Ishikawa (cell line): ENCODE data around the gene HOXA6.

Experiments used
- CEBPB ChIP-seq: IDR thresholded peaks from 2 replicates; pipeline ENCODE4 v1.6.1; 2012
- CREB1 ChIP-seq: IDR thresholded peaks from 2 replicates; pipeline ENCODE4 v1.6.1; 2012; ENCODE audit warnings: low read depth
- EGR1 ChIP-seq: IDR thresholded peaks from 2 replicates; pipeline ENCODE4 v1.6.1; 2012
- EP300 ChIP-seq: IDR thresholded peaks from 2 replicates; pipeline ENCODE4 v1.6.1; 2012; ENCODE audit warnings: borderline replicate concordance
- FOXM1 ChIP-seq: IDR thresholded peaks from 2 replicates; pipeline ENCODE4 v1.6.1; 2012; ENCODE audit warnings: low read depth, borderline replicate concordance
- MAX ChIP-seq: IDR thresholded peaks from 2 replicates; pipeline ENCODE4 v1.6.1; 2012
- NFIC ChIP-seq: IDR thresholded peaks from 2 replicates; pipeline ENCODE4 v1.6.1; 2012
- RAD21 ChIP-seq: IDR thresholded peaks from 2 replicates; pipeline ENCODE4 v1.6.1; 2012; ENCODE audit warnings: low read depth
- REST ChIP-seq: IDR thresholded peaks from 2 replicates; pipeline ENCODE4 v1.6.1; 2012; ENCODE audit warnings: low read depth, mild to moderate bottlenecking
- TAF1 ChIP-seq: IDR thresholded peaks from 2 replicates; pipeline ENCODE4 v1.6.1; 2012; ENCODE audit warnings: low read depth, mild to moderate bottlenecking
- TEAD4 ChIP-seq: IDR thresholded peaks from 2 replicates; pipeline ENCODE4 v1.6.1; 2012
- YY1 ChIP-seq: IDR thresholded peaks from 2 replicates; pipeline ENCODE4 v1.6.1; 2012; ENCODE audit warnings: low read depth

- TF ChIP-seq TAF1 (no peak), MAX (no peak), YY1 (no peak), EP300 (no peak), FOXM1 (no peak), NFIC (no peak), REST (no peak), CEBPB (no peak), RAD21 (no peak), CREB1 (no peak), TEAD4 (no peak), EGR1 (no peak)
Measured at GRCh38 chr7:27161721-27162560, 14.4 kb upstream of the HOXA6 start.
